GM12865 (cell line): ENCODE results near the gene SOD3.

Experiments used
- DNase-seq: peaks from one replicate; pipeline ENCODE4 v3.0.0; 2010; ENCODE audit warnings: low read depth
- H3K4me3 ChIP-seq: 2 replicates; pipeline ENCODE4 v1.5.1; 2011; ENCODE audit warnings: mild to moderate bottlenecking, low read depth, low read length, control low read depth
- TF ChIP-seq, protein P1 (sequence below): IDR thresholded peaks from 2 replicates; pipeline ENCODE4 v1.5.1; 2011; ENCODE audit warnings: low read length, control low read depth, low read depth, inconsistent platforms; ENCODE audit not compliant: insufficient read depth; ENCODE audit errors: missing control alignments

The SOD3 gene

GRCh38 chr4:24801136-24801855 is 5.9 kb downstream of the SOD3 start:
- no peak for DNase-seq
- TF ChIP-seq, protein P1, sequence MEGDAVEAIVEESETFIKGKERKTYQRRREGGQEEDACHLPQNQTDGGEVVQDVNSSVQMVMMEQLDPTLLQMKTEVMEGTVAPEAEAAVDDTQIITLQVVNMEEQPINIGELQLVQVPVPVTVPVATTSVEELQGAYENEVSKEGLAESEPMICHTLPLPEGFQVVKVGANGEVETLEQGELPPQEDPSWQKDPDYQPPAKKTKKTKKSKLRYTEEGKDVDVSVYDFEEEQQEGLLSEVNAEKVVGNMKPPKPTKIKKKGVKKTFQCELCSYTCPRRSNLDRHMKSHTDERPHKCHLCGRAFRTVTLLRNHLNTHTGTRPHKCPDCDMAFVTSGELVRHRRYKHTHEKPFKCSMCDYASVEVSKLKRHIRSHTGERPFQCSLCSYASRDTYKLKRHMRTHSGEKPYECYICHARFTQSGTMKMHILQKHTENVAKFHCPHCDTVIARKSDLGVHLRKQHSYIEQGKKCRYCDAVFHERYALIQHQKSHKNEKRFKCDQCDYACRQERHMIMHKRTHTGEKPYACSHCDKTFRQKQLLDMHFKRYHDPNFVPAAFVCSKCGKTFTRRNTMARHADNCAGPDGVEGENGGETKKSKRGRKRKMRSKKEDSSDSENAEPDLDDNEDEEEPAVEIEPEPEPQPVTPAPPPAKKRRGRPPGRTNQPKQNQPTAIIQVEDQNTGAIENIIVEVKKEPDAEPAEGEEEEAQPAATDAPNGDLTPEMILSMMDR = no peak
- H3K4me3 ChIP-seq = no peak overlapping the region

DNA sequence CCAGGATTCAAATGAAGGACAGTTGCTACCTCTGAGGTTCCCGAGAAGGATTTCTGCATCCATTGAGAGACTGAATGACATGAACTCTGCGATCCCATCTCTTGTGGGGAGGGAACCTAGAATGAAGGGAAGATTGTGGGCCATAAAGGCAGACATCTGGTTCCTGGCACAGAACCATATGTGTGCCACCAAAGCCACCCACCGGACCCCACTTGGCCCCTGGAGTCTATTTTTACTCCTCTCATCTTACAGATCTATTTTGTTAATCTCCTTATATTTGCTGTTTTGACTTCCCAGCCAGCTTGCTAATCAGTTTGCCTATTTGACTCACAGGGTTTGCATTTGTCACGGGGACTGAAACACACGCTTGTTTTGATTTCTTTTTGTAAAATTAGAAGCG is 7.3 kb downstream of the SOD3 start:
- no peak for DNase-seq
- TF ChIP-seq, protein P1 = no peak
- no peak overlapping the region for H3K4me3 ChIP-seq

DNA sequence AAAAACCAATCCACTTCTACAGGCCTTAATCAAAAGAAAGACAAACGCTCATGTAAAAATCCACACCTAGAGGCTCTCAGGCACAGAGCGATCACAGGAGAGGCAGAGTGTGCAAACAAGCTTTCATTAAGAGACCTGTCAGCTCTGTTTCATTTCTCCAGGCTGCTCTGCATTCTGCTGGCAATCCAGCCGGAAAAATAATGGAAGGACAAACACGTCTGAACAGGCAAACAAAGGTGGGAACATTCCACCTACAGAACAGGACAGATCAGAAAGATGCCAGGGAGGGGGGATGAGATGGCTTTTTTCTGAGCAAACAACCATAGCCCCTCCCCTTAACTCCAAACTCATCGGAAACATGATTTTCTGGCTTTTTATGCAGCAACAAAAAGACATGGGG is 9.7 kb downstream of the SOD3 start:
- no peak overlapping the region for H3K4me3 ChIP-seq
- no peak for DNase-seq
- TF ChIP-seq, protein P1 = no peak

GRCh38 chr4:24805566-24805965 is 10.2 kb downstream of the SOD3 start:
- H3K4me3 ChIP-seq = no peak overlapping the region
- TF ChIP-seq, protein P1 = no peak
- peak; percentile 8 for DNase-seq

GRCh38 chr4:24806206-24806990 is 11.0 kb downstream of the SOD3 start:
- TF ChIP-seq, protein P1 = no peak
- no peak for DNase-seq
- no peak overlapping the region for H3K4me3 ChIP-seq

DNA sequence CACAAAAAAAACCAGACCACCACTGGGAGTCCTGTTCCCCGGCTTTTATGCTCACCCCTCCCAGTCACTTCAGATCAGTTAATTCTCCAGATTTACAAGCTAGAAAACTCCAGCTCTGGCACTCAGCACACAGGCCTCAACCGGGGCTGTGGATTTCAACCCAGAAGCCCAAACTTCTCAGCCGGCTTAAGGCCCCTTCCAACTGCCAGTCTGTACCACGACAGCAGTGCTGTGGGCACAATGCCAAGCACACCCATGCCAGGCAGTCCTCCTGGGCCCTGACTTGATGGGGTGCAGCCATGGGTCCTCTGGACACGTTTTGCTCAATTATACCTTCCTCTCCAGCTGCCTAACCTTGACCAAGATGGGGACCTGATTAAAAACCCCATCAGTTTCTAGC is 12.2 kb downstream of the SOD3 start:
- DNase-seq = no peak
- TF ChIP-seq, protein P1 = no peak
- H3K4me3 ChIP-seq = no peak overlapping the region
